ENCODE data around the gene TMX2. TPM values are rescaled to one million over a fixed set of nuclear protein-coding genes. Genes with fewer than 3 reads are reported as not detected.
"Not testable (repeated sequence)": the region's sequence is repeated elsewhere in the genome, so short reads cannot be mapped to it uniquely, and the experiment has no call there.

The TMX2 gene
- total and polyA plus RNA-seq, 3 donors from 2014 or later, result 73.3 to 88.6 (median 85.9) TPM

- no peak overlapping the region for H3K27ac ChIP-seq
- no peaks in the 10 kb centered on the region for H3K36me3 ChIP-seq (ENCODE audit: low read depth, missing control alignments)
- no peak for DNase-seq
- WGBS, 2 donors, result 86% methylated on average over 6 to 10 of the region's 10 CpGs
- H3K4me3 ChIP-seq, result no peak overlapping the region
- H3K9me3 ChIP-seq, result no peaks in the 10 kb centered on the region
- H3K27me3 ChIP-seq, result no peaks in the 10 kb centered on the region
- intact Hi-C loops (cut with DNase I; ENCODE audit: low total_unique reads), result no loop called here
- TF ChIP-seq CTCF (IDR thresholded peaks at IDR 0.05), result no peak
- TF ChIP-seq POLR2A (IDR thresholded peaks at IDR 0.05), result no peak
- H3K4me1 ChIP-seq, result no peaks in the 10 kb centered on the region
Observed at GRCh38 chr11:57699813-57700212, 12.6 kb upstream of the TMX2 start.

- H3K27me3 ChIP-seq, result no peaks in the 10 kb centered on the region
- H3K9me3 ChIP-seq, result no peaks in the 10 kb centered on the region
- TF ChIP-seq CTCF (IDR thresholded peaks at IDR 0.05) (no peak), POLR2A (IDR thresholded peaks at IDR 0.05) (no peak)
- H3K36me3 ChIP-seq (ENCODE audit: low read depth, missing control alignments), result no peaks in the 10 kb centered on the region
- 57 to 60% methylated on average over 3 of the region's 3 CpGs for WGBS, 2 donors
- H3K4me3 ChIP-seq, result no peak overlapping the region
- intact Hi-C loops (cut with DNase I; ENCODE audit: low total_unique reads), result no loop called here
- no peaks in the 10 kb centered on the region for H3K4me1 ChIP-seq
- DNase-seq, result no peak
- no peak overlapping the region for H3K27ac ChIP-seq
Observed at GRCh38 chr11:57700425-57700824, 12.0 kb upstream of the TMX2 start.

- no peaks in the 10 kb centered on the region for H3K36me3 ChIP-seq (ENCODE audit: low read depth, missing control alignments)
- 80 to 84% methylated on average over 4 of the region's 4 CpGs for WGBS, 2 donors
- no peaks in the 10 kb centered on the region for H3K27me3 ChIP-seq
- TF ChIP-seq CTCF (IDR thresholded peaks at IDR 0.05), result no peak
- TF ChIP-seq POLR2A (IDR thresholded peaks at IDR 0.05), result no peak
- H3K27ac ChIP-seq, result no peak overlapping the region
- no peaks in the 10 kb centered on the region for H3K9me3 ChIP-seq
- no peak overlapping the region for H3K4me3 ChIP-seq
- intact Hi-C loops (cut with DNase I; ENCODE audit: low total_unique reads), result no loop called here
- H3K4me1 ChIP-seq, result no peaks in the 10 kb centered on the region
- no peak for DNase-seq
Observed at GRCh38 chr11:57703341-57703740, 9.1 kb upstream of the TMX2 start.

- H3K27ac ChIP-seq, result no peak overlapping the region
- H3K9me3 ChIP-seq, result no peaks in the 10 kb centered on the region
- no peaks in the 10 kb centered on the region for H3K4me1 ChIP-seq
- H3K36me3 ChIP-seq (ENCODE audit: low read depth, missing control alignments), result no peaks in the 10 kb centered on the region
- DNase-seq, result no peak
- TF ChIP-seq POLR2A (IDR thresholded peaks at IDR 0.05) (no peak), CTCF (IDR thresholded peaks at IDR 0.05) (no peak)
- intact Hi-C loops (cut with DNase I; ENCODE audit: low total_unique reads), result no loop called here
- 86 to 94% methylated on average over 4 to 6 of the region's 6 CpGs for WGBS, 2 donors
- no peak overlapping the region for H3K4me3 ChIP-seq
- H3K27me3 ChIP-seq, result no peaks in the 10 kb centered on the region
Observed at GRCh38 chr11:57704932-57705331, 7.5 kb upstream of the TMX2 start.

GRCh38 chr11:57705432-57705831 is 7.0 kb upstream of the TMX2 start:
- H3K27me3 ChIP-seq; intact Hi-C loops (cut with DNase I; ENCODE audit: low total_unique reads); H3K4me1 ChIP-seq; H3K36me3 ChIP-seq (ENCODE audit: low read depth, missing control alignments); DNase-seq; H3K27ac ChIP-seq; H3K9me3 ChIP-seq; H3K4me3 ChIP-seq: not testable (repeated sequence)
- 91 to 93% methylated on average over 8 of the region's 8 CpGs for WGBS, 2 donors
